Spleen (tissue), 11 donors: ENCODE measurements around the gene RASSF3. TPM values are rescaled to one million over a fixed set of nuclear protein-coding genes. Genes with fewer than 3 reads are reported as not detected.

Source experiments
- DNase-seq: peaks from one replicate; pipeline ENCODE4 v3.0.0-alpha.2; 2020
- H3K27ac ChIP-seq, 8 donors: fragments of 200-600 bp; sonication (generic) in 7 of 8; 1 replicate in 4 of 8; 2 replicates in 4 of 8; pipeline versions ENCODE4 v1.5.0 to v1.8.0; 2016 to 2021; ENCODE audit warnings: inconsistent platforms in 4 of 8, mild to moderate bottlenecking in 4 of 8, moderate library complexity in 1 of 8
- H3K27me3 ChIP-seq, 7 donors: fragments of 200-600 bp; sonication (generic) in 6 of 7; replicated peaks in 1 of 7; 1 replicate in 4 of 7; 2 replicates in 3 of 7; pipeline versions ENCODE4 v1.5.0 to v1.8.0; 2016 to 2021; ENCODE audit warnings: inconsistent platforms in 3 of 7, mild to moderate bottlenecking in 1 of 7
- H3K36me3 ChIP-seq, 6 donors: fragments of 200-600 bp; sonication (generic) in 5 of 6; 1 replicate in 4 of 6; 2 replicates in 2 of 6; pipeline versions ENCODE4 v1.5.0 to v1.8.0; 2016 to 2021; ENCODE audit warnings: inconsistent platforms in 2 of 6
- H3K4me1 ChIP-seq, 6 donors: fragments of 200-600 bp; sonication (generic) in 5 of 6; 1 replicate in 3 of 6; 2 replicates in 3 of 6; pipeline versions ENCODE4 v1.5.0 to v1.8.0; 2016 to 2021; ENCODE audit warnings: inconsistent platforms in 3 of 6
- H3K4me3 ChIP-seq, 8 donors: fragments of 200-600 bp; sonication (generic) in 7 of 8; 1 replicate in 4 of 8; 2 replicates in 4 of 8; pipeline versions ENCODE4 v1.5.0 to v1.8.0; 2016 to 2021; ENCODE audit warnings: inconsistent platforms in 4 of 8, mild to moderate bottlenecking in 4 of 8, moderate library complexity in 2 of 8
- H3K9me3 ChIP-seq, 8 donors: fragments of 200-600 bp; sonication (generic) in 7 of 8; 1 replicate in 4 of 8; 2 replicates in 4 of 8; pipeline versions ENCODE4 v1.5.0 to v1.8.0; 2016 to 2021; ENCODE audit warnings: inconsistent platforms in 4 of 8
- POLR2A ChIP-seq, 3 donors: fragments of 450-650 bp; IDR thresholded peaks; one replicate each; pipeline ENCODE4 v1.5.1; 2017; ENCODE audit warnings: antibody characterized with exemption in 3 of 3, mild to moderate bottlenecking in 1 of 3
- POLR2AphosphoS5 ChIP-seq, 3 donors: sonication (generic); formaldehyde crosslinking; IDR thresholded peaks; one replicate each; pipeline ENCODE4 v1.5.1; 2017; ENCODE audit warnings: antibody characterized with exemption in 3 of 3
- WGBS, 5 donors: extraction: QIAGEN DNeasy Blood & Tissue Kit in 3 of 5; methylation state at CpG; one replicate each; pipeline versions ENCODE4 v1.1.5 to v1.1.7; 2013 to 2018; 5-methylcytosine and 5-hydroxymethylcytosine counted together
- intact Hi-C: fragments of 100-400 bp; cut with DNase I; formaldehyde crosslinking; loops from one replicate; pipeline ENCODE4 v1.15.0; 2023; ENCODE audit warnings: low total_unique reads
- polyA plus RNA-seq, 3 donors: library from polyadenylated mRNA; stranded (reverse); fragments of 200-250 nt; gene quantifications; one replicate each; pipeline ENCODE4 v1.2.1, GENCODE V29; 2013
- total RNA-seq, 7 donors: library from RNA; depleted of rRNA in 3 of 7; stranded (reverse); fragments of >200 nt in 3 of 7; fragmentation: NEBNext Ultra II Directional in 4 of 7; extraction: Animal tissue kit (Norgen Biotek cat#: 25700) in 4 of 7; gene quantifications; one replicate each; pipeline versions ENCODE4 v1.1.0 to v1.2.1, GENCODE V29; 2016 to 2021
- TF ChIP-seq, protein P1 (sequence below), 11 experiments: fragments of 200-600 bp in 7 of 11; fragments of 450-650 bp in 4 of 11; sonication (generic) in 4 of 11; IDR thresholded peaks in 8 of 11; conservative IDR thresholded peaks in 3 of 11; 1 replicate in 7 of 11; 2 replicates in 4 of 11; pipeline versions ENCODE4 v1.4.0 to v1.8.0; 2016 to 2021; ENCODE audit warnings: antibody characterized with exemption in 11 of 11, inconsistent platforms in 4 of 11, mild to moderate bottlenecking in 1 of 11
- donor health status: healthy with polysubstance abuse.
- donor health status: DM: no; HTN: no; CAD: no; lungs with moderate emphysema.
- donor health status: DM: no; HTN: no; CAD: no.
- donor health status: Bipolar disorder and iron deficiency.
- donor health status: healthy.
- donor health status: DM: no; HTN: no; CAD: no.
- donor health status: DM: yes; HTN: yes; CAD: no.

RASSF3 gene
- total and polyA plus RNA-seq, 10 donors: 31.0 to 120 (median 91.0) TPM

DNA sequence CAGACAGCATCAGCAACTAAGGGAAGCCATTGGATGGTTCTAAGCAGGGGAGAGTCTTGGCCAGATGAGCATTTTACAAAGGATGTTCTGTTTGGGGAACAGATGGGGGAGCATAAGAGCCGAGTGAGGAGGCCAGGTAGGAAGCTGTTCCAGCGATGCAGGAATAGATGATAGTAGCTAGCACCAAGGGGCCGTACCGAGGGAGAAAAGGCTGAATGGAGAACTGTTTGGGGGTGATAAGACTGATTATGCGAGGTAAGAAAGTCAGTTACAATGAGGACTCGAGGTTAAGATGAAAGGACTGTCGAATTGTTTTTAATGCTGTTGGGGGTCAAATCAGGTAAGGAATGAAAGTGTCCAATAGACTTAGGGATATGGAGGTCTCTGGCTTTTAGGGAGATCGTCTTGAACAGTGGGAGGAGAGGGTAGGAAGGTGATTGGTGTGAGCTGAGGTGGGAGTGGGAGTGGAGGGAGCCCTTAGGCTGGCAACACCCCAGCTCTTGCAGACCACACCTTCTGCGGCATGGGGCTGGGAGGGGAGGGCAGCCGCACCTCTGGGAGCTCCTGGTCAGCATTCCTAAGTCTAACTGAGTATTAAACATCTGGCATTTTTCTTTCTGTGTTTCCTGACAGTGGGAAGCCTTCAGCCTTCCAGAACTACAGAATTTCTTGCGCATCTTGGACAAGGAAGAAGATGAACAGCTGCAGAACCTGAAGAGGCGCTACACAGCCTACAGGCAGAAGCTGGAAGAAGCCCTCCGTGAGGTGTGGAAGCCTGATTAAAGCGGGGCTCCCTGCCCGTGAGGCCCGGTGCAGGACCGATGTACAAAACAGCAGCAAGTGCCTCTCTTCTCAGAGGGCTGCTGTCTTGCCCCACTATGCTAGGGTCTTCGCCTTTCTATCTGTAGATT, 84.1 kb downstream of the RASSF3 start:
- H3K4me3 ChIP-seq: no peak overlapping the region
- H3K4me1 ChIP-seq: peaks cover 4 to 92% (median 43%) of the 10 kb centered on the region in 6 donors
- peak overlapping the region in 4 of 8 donors; percentile 1 to 21 (median 10) for H3K27ac ChIP-seq
- intact Hi-C loops: no loop called here
- H3K27me3 ChIP-seq: no peaks in the 10 kb centered on the region
- H3K36me3 ChIP-seq: peaks cover 0 to 98% (median 37%) of the 10 kb centered on the region in 6 donors
- DNase-seq: no peak
- 87 to 92% (median 88%) methylated on average over 18 of the region's 18 CpGs for WGBS, 5 donors
- TF ChIP-seq, protein P1, sequence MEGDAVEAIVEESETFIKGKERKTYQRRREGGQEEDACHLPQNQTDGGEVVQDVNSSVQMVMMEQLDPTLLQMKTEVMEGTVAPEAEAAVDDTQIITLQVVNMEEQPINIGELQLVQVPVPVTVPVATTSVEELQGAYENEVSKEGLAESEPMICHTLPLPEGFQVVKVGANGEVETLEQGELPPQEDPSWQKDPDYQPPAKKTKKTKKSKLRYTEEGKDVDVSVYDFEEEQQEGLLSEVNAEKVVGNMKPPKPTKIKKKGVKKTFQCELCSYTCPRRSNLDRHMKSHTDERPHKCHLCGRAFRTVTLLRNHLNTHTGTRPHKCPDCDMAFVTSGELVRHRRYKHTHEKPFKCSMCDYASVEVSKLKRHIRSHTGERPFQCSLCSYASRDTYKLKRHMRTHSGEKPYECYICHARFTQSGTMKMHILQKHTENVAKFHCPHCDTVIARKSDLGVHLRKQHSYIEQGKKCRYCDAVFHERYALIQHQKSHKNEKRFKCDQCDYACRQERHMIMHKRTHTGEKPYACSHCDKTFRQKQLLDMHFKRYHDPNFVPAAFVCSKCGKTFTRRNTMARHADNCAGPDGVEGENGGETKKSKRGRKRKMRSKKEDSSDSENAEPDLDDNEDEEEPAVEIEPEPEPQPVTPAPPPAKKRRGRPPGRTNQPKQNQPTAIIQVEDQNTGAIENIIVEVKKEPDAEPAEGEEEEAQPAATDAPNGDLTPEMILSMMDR (IDR thresholded peaks at IDR 0.05 in 8 of 11, conservative IDR thresholded peaks at IDR 0.05 in 3 of 11): no peak
- TF ChIP-seq POLR2AphosphoS5 (IDR thresholded peaks at IDR 0.05): peak in 1 of 3 donors; percentile 24
- no peaks in the 10 kb centered on the region for H3K9me3 ChIP-seq

DNA sequence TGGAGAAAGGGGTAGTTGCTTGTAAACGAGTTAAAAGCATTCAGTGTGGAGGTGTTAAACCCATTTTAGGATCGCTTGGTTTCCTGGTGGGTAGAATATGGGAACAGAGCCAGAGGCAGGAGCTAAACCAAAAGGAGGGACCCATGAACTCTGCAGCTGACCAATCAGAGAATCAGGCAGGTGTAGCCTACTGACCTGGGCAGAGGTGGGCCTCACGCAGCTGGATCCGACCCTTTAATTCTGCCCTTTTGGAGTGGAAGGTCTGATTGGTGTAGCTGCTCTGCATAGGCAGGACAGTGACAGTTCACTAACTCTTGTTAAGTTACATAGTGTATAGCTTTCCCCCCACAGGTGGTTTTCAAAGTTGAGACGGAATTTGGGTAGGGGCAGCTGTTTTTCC, 85.3 kb downstream of the RASSF3 start:
- Histone ChIP-seq H3K27me3 (no peaks in the 10 kb centered on the region), H3K4me3 (no peak overlapping the region), H3K9me3 (no peaks in the 10 kb centered on the region), H3K36me3 (peaks cover 0 to 99% (median 37%) of the 10 kb centered on the region in 6 donors), H3K4me1 (peaks cover 4 to 94% (median 50%) of the 10 kb centered on the region in 6 donors), H3K27ac (peak overlapping the region in 6 of 8 donors; percentile 13 to 57 (median 40))
- DNase-seq: no peak
- intact Hi-C loops: no loop called here
- TF ChIP-seq, protein P1 (IDR thresholded peaks at IDR 0.05 in 8 of 11, conservative IDR thresholded peaks at IDR 0.05 in 3 of 11): no peak
- TF ChIP-seq POLR2A (IDR thresholded peaks at IDR 0.05) (no peak), POLR2AphosphoS5 (IDR thresholded peaks at IDR 0.05) (no peak)
- WGBS, 5 donors: 73 to 85% (median 82%) methylated on average over 5 of the region's 5 CpGs

DNA sequence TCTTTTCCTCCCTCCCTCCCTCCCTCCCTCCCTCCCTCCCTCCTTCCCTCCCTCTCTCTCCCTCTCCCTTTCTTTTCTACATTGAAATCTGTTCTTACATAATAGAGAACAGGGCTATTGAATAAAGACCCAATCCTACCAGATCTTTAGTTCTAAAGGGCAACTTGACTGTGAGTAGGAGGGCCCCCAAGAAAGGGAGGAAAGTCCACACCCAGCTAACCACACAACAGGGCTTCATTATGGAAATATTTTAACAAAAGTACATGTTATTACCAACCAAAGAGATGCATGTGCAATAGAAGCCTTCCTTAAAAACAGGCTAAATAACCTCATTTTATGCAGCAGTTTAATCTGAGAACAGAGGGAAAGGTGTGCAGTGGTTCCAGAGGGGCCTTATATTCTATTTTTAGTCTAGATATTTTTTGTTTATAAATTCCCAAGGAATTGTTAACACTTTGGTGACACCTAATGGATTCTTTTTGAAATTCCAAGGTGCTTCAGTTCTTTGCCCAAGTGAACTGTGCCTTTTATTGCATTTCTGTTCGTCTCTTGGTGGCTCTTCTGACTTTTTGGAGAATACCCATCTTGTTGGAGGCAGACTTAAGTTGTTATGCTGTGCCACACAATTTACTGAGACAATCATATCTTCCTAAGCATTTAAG, 85.9 kb downstream of the RASSF3 start:
- Histone ChIP-seq H3K4me1 (peaks cover 7 to 99% (median 52%) of the 10 kb centered on the region in 6 donors), H3K4me3 (no peak overlapping the region), H3K27ac (peak overlapping the region in 6 of 8 donors; percentile 36 to 57 (median 52)), H3K36me3 (peaks cover 0 to 94% (median 37%) of the 10 kb centered on the region in 6 donors), H3K27me3 (no peaks in the 10 kb centered on the region), H3K9me3 (no peaks in the 10 kb centered on the region)
- whole genome bisulfite sequencing, 5 donors: 63 to 86% (median 71%) methylated on average over 1 of the region's 1 CpG
- no peak for DNase-seq
- intact Hi-C loops: loop anchor here (2.0 kb wide), 1 partner anchor 147 kb away; no protein-coding TSS in a partner anchor
- TF ChIP-seq POLR2AphosphoS5 (IDR thresholded peaks at IDR 0.05) (no peak), POLR2A (IDR thresholded peaks at IDR 0.05) (no peak)
- TF ChIP-seq, protein P1 (IDR thresholded peaks at IDR 0.05 in 8 of 11, conservative IDR thresholded peaks at IDR 0.05 in 3 of 11): peak in 6 of 11 experiments; percentile 7 to 50 (median 20)
